Heart right ventricle (tissue), 16 donors: ENCODE data around the gene FAM149B1. TPM values are rescaled to one million over a fixed set of nuclear protein-coding genes. Genes with fewer than 3 reads are reported as not detected.

ENCODE experiments used
- ATAC-seq, 8 donors: fragments of 200-7000 bp; cut with Tn5 transposase; one replicate each; pipeline ENCODE4 v1.9.1; 2020; ENCODE audit warnings: mild to moderate bottlenecking in 8 of 8, moderate library complexity in 8 of 8, moderate number of reproducible peaks in 1 of 8
- DNase-seq, 2 donors: peaks; one replicate each; pipeline ENCODE4 v3.0.0-alpha.2; 2020
- H3K27ac ChIP-seq, 10 donors: fragments of 200-600 bp; sonication (generic) in 2 of 10; one replicate each; pipeline versions ENCODE4 v1.5.0 to v1.8.0; 2020 to 2022; ENCODE audit warnings: mild to moderate bottlenecking in 3 of 10
- H3K27me3 ChIP-seq, 7 donors: fragments of 200-600 bp; one replicate each; pipeline ENCODE4 v1.8.0; 2021 to 2022; ENCODE audit warnings: mild to moderate bottlenecking in 2 of 7
- H3K36me3 ChIP-seq, 9 donors: fragments of 200-600 bp; sonication (generic) in 1 of 9; one replicate each; pipeline versions ENCODE4 v1.5.0 to v1.8.0; 2020 to 2022; ENCODE audit warnings: mild to moderate bottlenecking in 2 of 9
- H3K4me1 ChIP-seq, 9 donors: fragments of 200-600 bp; sonication (generic) in 1 of 9; one replicate each; pipeline versions ENCODE4 v1.5.0 to v1.8.0; 2020 to 2022; ENCODE audit warnings: mild to moderate bottlenecking in 4 of 9
- H3K4me3 ChIP-seq, 10 donors: fragments of 200-600 bp; sonication (generic) in 2 of 10; one replicate each; pipeline versions ENCODE4 v1.5.0 to v1.8.0; 2020 to 2022; ENCODE audit warnings: mild to moderate bottlenecking in 7 of 10, moderate library complexity in 2 of 10
- H3K9me3 ChIP-seq, 11 donors: fragments of 200-600 bp in 10 of 11; sonication (generic) in 2 of 11; one replicate each; pipeline versions ENCODE4 v1.5.0 to v1.8.0; 2013 to 2022; ENCODE audit warnings: mild to moderate bottlenecking in 2 of 11, control low read depth in 1 of 11, moderate library complexity in 1 of 11
- CTCF ChIP-seq, 9 donors: fragments of 200-600 bp; sonication (generic) in 2 of 9; IDR thresholded peaks; one replicate each; pipeline versions ENCODE4 v1.5.0 to v1.8.0; 2021 to 2022; ENCODE audit warnings: antibody characterized with exemption in 9 of 9, mild to moderate bottlenecking in 5 of 9, moderate library complexity in 1 of 9
- WGBS, 2 donors: extraction: QIAGEN DNeasy Blood & Tissue Kit; methylation state at CpG; one replicate each; pipeline ENCODE4 v1.1.7; 2013; ENCODE audit warnings: inconsistent platforms in 1 of 2; 5-methylcytosine and 5-hydroxymethylcytosine counted together
- intact Hi-C, 10 donors: fragments of 100-400 bp; cut with DNase I; formaldehyde crosslinking; loops; one replicate each; pipeline versions ENCODE4 v1.11.1 to v1.14.2; 2022
- polyA plus RNA-seq, 2 donors: library from polyadenylated mRNA; stranded (reverse); fragments of 200-250 nt; gene quantifications; one replicate each; pipeline ENCODE4 v1.2.3, GENCODE V29; 2013
- total RNA-seq, 10 donors: library from RNA; stranded (reverse); fragmentation: NEBNext Ultra II Directional in 3 of 10; extraction: Animal tissue kit (Norgen Biotek cat#: 25700) in 3 of 10; gene quantifications; one replicate each; pipeline versions ENCODE4 v1.2.1 to v1.2.4, GENCODE V29; 2021 to 2023
- donor health status: Arrhythmogenic right ventricular cardiomyopathy.
- donor health status: ischemic (EF 13 %, LVEDD 7.1; RV severe dilation, severe dysfunction).
- donor health status: healthy with polysubstance abuse.
- donor health status: DM: no; HTN: yes; CAD: no.
- donor health status: DM: no; HTN: no; CAD: no.
- donor health status: ischemic (EF 25% LVEDD 6.9; RV normal size, moderate dysfunction).
- donor health status: ischemic (EF 25% LVEDD 5.7; RV mildly dilated, moderate dysfunction).
- donor health status: healthy.
- donor health status: DM: yes; HTN: yes; CAD: no.
- donor health status: Ischemic cardiomyopathy.
- donor health status: ischemic (EF 35%, LVEDD 5.7; RV mildly dilated, moderate dysfunction).
- donor health status: nonischemic (EF 11% LVEDD 7.7; RV severe dilation, severe dysfunction).
- donor health status: DM: yes; HTN: yes; CAD: no.
- donor health status: PGD.
- donor health status: ischemic (EF 29% LVEDD 5.4; RV normal size, mild dysfunction).
- donor health status: nonischemic (EF 23%, LVEDD 6.1; RV moderate dilation, normal function).

The FAM149B1 gene
- total and polyA plus RNA-seq, 12 donors, result 8.0 to 27.0 (median 16.7) TPM

GRCh38 chr10:73206385-73206784 lies 38.5 kb downstream of the FAM149B1 start:
- Histone ChIP-seq H3K4me3 (no peak overlapping the region), H3K27ac (no peak overlapping the region), H3K27me3 (no peaks in the 10 kb centered on the region), H3K36me3 (peaks cover 0 to 50% (median 0%) of the 10 kb centered on the region in 9 donors), H3K9me3 (no peaks in the 10 kb centered on the region), H3K4me1 (peaks cover 0 to 5% (median 0%) of the 10 kb centered on the region in 9 donors)
- TF ChIP-seq CTCF (IDR thresholded peaks at IDR 0.05), result no peak
- DNase-seq (no peak), ATAC-seq (no peak)
- WGBS, 2 donors, result 98% methylated on average over 5 of the region's 5 CpGs
- intact Hi-C loops, result no loop called here

- no peak for DNase-seq
- Histone ChIP-seq H3K36me3 (peaks cover 0 to 53% (median 0%) of the 10 kb centered on the region in 9 donors), H3K4me3 (no peak overlapping the region), H3K27me3 (no peaks in the 10 kb centered on the region), H3K4me1 (peaks cover 0 to 5% (median 0%) of the 10 kb centered on the region in 9 donors), H3K9me3 (no peaks in the 10 kb centered on the region), H3K27ac (peak overlapping the region in 2 of 10 donors; percentile 33 to 50)
- TF ChIP-seq CTCF (IDR thresholded peaks at IDR 0.05), result no peak
- intact Hi-C loops, result no loop called here
- WGBS, 2 donors, result 65 to 84% methylated on average over 2 of the region's 2 CpGs
- ATAC-seq, result peak in 5 of 8 donors; percentile 27 to 69 (median 49)
Observed at GRCh38 chr10:73207883-73208282, 40.0 kb downstream of the FAM149B1 start.

GRCh38 chr10:73209705-73210104 lies 41.8 kb downstream of the FAM149B1 start:
- Histone ChIP-seq H3K27me3 (no peaks in the 10 kb centered on the region), H3K4me1 (peaks cover 0 to 5% (median 0%) of the 10 kb centered on the region in 9 donors), H3K4me3 (no peak overlapping the region), H3K36me3 (peaks cover 0 to 54% (median 0%) of the 10 kb centered on the region in 9 donors), H3K9me3 (no peaks in the 10 kb centered on the region), H3K27ac (no peak overlapping the region)
- no peak for TF ChIP-seq CTCF (IDR thresholded peaks at IDR 0.05)
- DNase-seq (no peak), ATAC-seq (no peak)
- intact Hi-C loops, result no loop called here
- WGBS, 2 donors, result 74 to 79% methylated on average over 1 of the region's 1 CpG

GRCh38 chr10:73210395-73211105 lies 42.6 kb downstream of the FAM149B1 start:
- H3K36me3 ChIP-seq, result peaks cover 0 to 54% (median 0%) of the 10 kb centered on the region in 9 donors
- H3K9me3 ChIP-seq, result no peaks in the 10 kb centered on the region
- no peak for DNase-seq
- H3K4me3 ChIP-seq, result no peak overlapping the region
- intact Hi-C loops, result no loop called here
- no peaks in the 10 kb centered on the region for H3K27me3 ChIP-seq
- WGBS, 2 donors, result 94 to 99% methylated on average over 3 of the region's 3 CpGs
- H3K4me1 ChIP-seq, result peaks cover 0 to 5% (median 0%) of the 10 kb centered on the region in 9 donors
- TF ChIP-seq CTCF (IDR thresholded peaks at IDR 0.05), result no peak
- H3K27ac ChIP-seq, result no peak overlapping the region
- ATAC-seq, result no peak
